ENCODE results near the gene VPS25.
"Not testable (repeated sequence)": the region's sequence is repeated elsewhere in the genome, so short reads cannot be mapped to it uniquely, and the experiment has no call there.

VPS25 gene
- total RNA-seq = 10.0 to 52.6 (median 26.7) reads per million in 9 experiments

- Mint-ChIP-seq H3K27ac (peak within 1 kb of the TSS; percentile 98 to 99), H3K36me3 (ENCODE audit: insufficient read depth) (peaks cover 29% of the 10 kb centered on the region), H3K27me3 (peaks cover 3 to 4% of the 10 kb centered on the region in 2 donors), H3K4me3 (peak within 1 kb of the TSS; percentile 100), H3K4me1 (ENCODE audit: low read depth in 2 of 2) (peaks cover 10 to 12% of the 10 kb centered on the region in 2 donors), H3K9me3 (no peaks in the 10 kb centered on the region)
- ATAC-seq (replicated peaks) = peak; percentile 97
- DNase-seq = peak; percentile 66 to 79 (median 70)
Observed at GRCh38 chr17:42773290-42774035, at the start of gene VPS25. Gene VPS25, plus strand, starts transcription at chr17:42773449. Its CDS starts 27 bp downstream, at chr17:42773476.

GRCh38 chr17:42723636-42724035 is 49.6 kb upstream of the VPS25 start:
- peaks cover 89% of the 10 kb centered on the region for H3K36me3 Mint-ChIP-seq (ENCODE audit: insufficient read depth)
- H3K9me3 Mint-ChIP-seq = no peaks in the 10 kb centered on the region
- H3K4me1 Mint-ChIP-seq (ENCODE audit: low read depth in 2 of 2) = no peaks in the 10 kb centered on the region
- no peak overlapping the region for H3K4me3 Mint-ChIP-seq
- ATAC-seq (replicated peaks) (no peak), DNase-seq (no peak)
- no peaks in the 10 kb centered on the region for H3K27me3 Mint-ChIP-seq
- no peak overlapping the region for H3K27ac Mint-ChIP-seq

- Mint-ChIP-seq H3K27ac (no peak overlapping the region), H3K4me3 (no peak overlapping the region), H3K36me3 (ENCODE audit: insufficient read depth) (peaks cover 91% of the 10 kb centered on the region), H3K27me3 (no peaks in the 10 kb centered on the region), H3K9me3 (no peaks in the 10 kb centered on the region), H3K4me1 (ENCODE audit: low read depth in 2 of 2) (no peaks in the 10 kb centered on the region)
- no peak for DNase-seq
- no peak for ATAC-seq (replicated peaks)
Observed at GRCh38 chr17:42725143-42725542, 48.1 kb upstream of the VPS25 start.

- H3K4me1 Mint-ChIP-seq (ENCODE audit: low read depth in 2 of 2) = peaks cover 15 to 18% of the 10 kb centered on the region in 2 donors
- H3K4me3 Mint-ChIP-seq = no peak overlapping the region
- no peaks in the 10 kb centered on the region for H3K9me3 Mint-ChIP-seq
- H3K27ac Mint-ChIP-seq = peak overlapping the region in 1 of 2 donors; percentile 25
- DNase-seq (no peak), ATAC-seq (replicated peaks) (no peak)
- no peaks in the 10 kb centered on the region for H3K27me3 Mint-ChIP-seq
- H3K36me3 Mint-ChIP-seq (ENCODE audit: insufficient read depth) = peaks cover 10% of the 10 kb centered on the region
Observed at GRCh38 chr17:42740699-42741098, 32.5 kb upstream of the VPS25 start.

- H3K4me3 Mint-ChIP-seq; H3K36me3 Mint-ChIP-seq (ENCODE audit: insufficient read depth); H3K9me3 Mint-ChIP-seq; DNase-seq; ATAC-seq (replicated peaks); H3K27me3 Mint-ChIP-seq: not testable (repeated sequence)
- peak overlapping the region in 1 of 2 donors; percentile 65 for H3K27ac Mint-ChIP-seq
- H3K4me1 Mint-ChIP-seq (ENCODE audit: low read depth in 2 of 2) = peaks cover 13 to 18% of the 10 kb centered on the region in 2 donors
Observed at GRCh38 chr17:42742916-42743315, 30.3 kb upstream of the VPS25 start.

- peaks cover 8 to 17% of the 10 kb centered on the region in 2 donors for H3K27me3 Mint-ChIP-seq
- H3K4me3 Mint-ChIP-seq = peak overlapping the region; percentile 85 to 89
- peak overlapping the region; percentile 85 to 91 for H3K27ac Mint-ChIP-seq
- H3K36me3 Mint-ChIP-seq (ENCODE audit: insufficient read depth) = peaks cover 10% of the 10 kb centered on the region
- H3K4me1 Mint-ChIP-seq (ENCODE audit: low read depth in 2 of 2) = peaks cover 13 to 18% of the 10 kb centered on the region in 2 donors
- DNase-seq (no peak), ATAC-seq (replicated peaks) (no peak)
- H3K9me3 Mint-ChIP-seq = no peaks in the 10 kb centered on the region
Observed at GRCh38 chr17:42743595-42744282, 29.5 kb upstream of the VPS25 start.

- peak overlapping the region; percentile 85 to 91 for H3K27ac Mint-ChIP-seq
- peaks cover 8 to 23% of the 10 kb centered on the region in 2 donors for H3K27me3 Mint-ChIP-seq
- ATAC-seq (replicated peaks) (peak; percentile 69), DNase-seq (no peak)
- peaks cover 10% of the 10 kb centered on the region for H3K36me3 Mint-ChIP-seq (ENCODE audit: insufficient read depth)
- H3K4me1 Mint-ChIP-seq (ENCODE audit: low read depth in 2 of 2) = peaks cover 13 to 18% of the 10 kb centered on the region in 2 donors
- H3K4me3 Mint-ChIP-seq = peak overlapping the region; percentile 85 to 89
- H3K9me3 Mint-ChIP-seq = no peaks in the 10 kb centered on the region
Observed at GRCh38 chr17:42744283-42744805, 28.9 kb upstream of the VPS25 start.

GRCh38 chr17:42744806-42745617 is 28.2 kb upstream of the VPS25 start, which contains the start of gene EZH1:
Gene EZH1, minus strand, starts transcription at chr17:42745040. Its CDS starts 16,099 bp downstream, at chr17:42728941.
- Mint-ChIP-seq H3K27ac (peak within 1 kb of the TSS; percentile 85 to 91), H3K9me3 (no peaks in the 10 kb centered on the region), H3K4me3 (peak within 1 kb of the TSS; percentile 85 to 89), H3K27me3 (peaks cover 8 to 27% of the 10 kb centered on the region in 2 donors), H3K36me3 (ENCODE audit: insufficient read depth) (peaks cover 10% of the 10 kb centered on the region), H3K4me1 (ENCODE audit: low read depth in 2 of 2) (peaks cover 13 to 18% of the 10 kb centered on the region in 2 donors)
- DNase-seq = peak; percentile 87 to 92 (median 91)
- peak; percentile 88 for ATAC-seq (replicated peaks)

- H3K27me3 Mint-ChIP-seq = peaks cover 8 to 48% of the 10 kb centered on the region in 2 donors
- H3K4me1 Mint-ChIP-seq (ENCODE audit: low read depth in 2 of 2) = peaks cover 13 to 14% of the 10 kb centered on the region in 2 donors
- DNase-seq (no peak), ATAC-seq (replicated peaks) (no peak)
- peaks cover 10% of the 10 kb centered on the region for H3K36me3 Mint-ChIP-seq (ENCODE audit: insufficient read depth)
- H3K9me3 Mint-ChIP-seq = no peaks in the 10 kb centered on the region
- no peak overlapping the region for H3K27ac Mint-ChIP-seq
- no peak overlapping the region for H3K4me3 Mint-ChIP-seq
Observed at GRCh38 chr17:42748202-42748907, 24.9 kb upstream of the VPS25 start.

- no peak for ATAC-seq (replicated peaks)
- H3K36me3 Mint-ChIP-seq (ENCODE audit: insufficient read depth) = peaks cover 9% of the 10 kb centered on the region
- H3K9me3 Mint-ChIP-seq = no peaks in the 10 kb centered on the region
- DNase-seq = no peak
- H3K4me1 Mint-ChIP-seq (ENCODE audit: low read depth in 2 of 2) = peaks cover 7 to 8% of the 10 kb centered on the region in 2 donors
- H3K4me3 Mint-ChIP-seq = no peak overlapping the region
- no peak overlapping the region for H3K27ac Mint-ChIP-seq
- peaks cover 8 to 54% of the 10 kb centered on the region in 2 donors for H3K27me3 Mint-ChIP-seq
Observed at GRCh38 chr17:42748908-42749798, 24.1 kb upstream of the VPS25 start.

- DNase-seq (no peak), ATAC-seq (replicated peaks) (no peak)
- Mint-ChIP-seq H3K27me3 (peaks cover 20 to 70% of the 10 kb centered on the region in 2 donors), H3K36me3 (ENCODE audit: insufficient read depth) (no peaks in the 10 kb centered on the region), H3K4me3 (no peak overlapping the region), H3K27ac (no peak overlapping the region), H3K4me1 (ENCODE audit: low read depth in 2 of 2) (no peaks in the 10 kb centered on the region), H3K9me3 (no peaks in the 10 kb centered on the region)
Observed at GRCh38 chr17:42750739-42751344, 22.4 kb upstream of the VPS25 start.

All from effector memory CD8-positive, alpha-beta T cell (primary cell).